GM19240 (cell line): ENCODE data around the gene LBR.

Experiments
- DNase-seq: peaks from one replicate; pipeline ENCODE4 v3.0.0; 2011; ENCODE audit warnings: low spot score; ENCODE audit not compliant: insufficient read length

The LBR gene

DNA sequence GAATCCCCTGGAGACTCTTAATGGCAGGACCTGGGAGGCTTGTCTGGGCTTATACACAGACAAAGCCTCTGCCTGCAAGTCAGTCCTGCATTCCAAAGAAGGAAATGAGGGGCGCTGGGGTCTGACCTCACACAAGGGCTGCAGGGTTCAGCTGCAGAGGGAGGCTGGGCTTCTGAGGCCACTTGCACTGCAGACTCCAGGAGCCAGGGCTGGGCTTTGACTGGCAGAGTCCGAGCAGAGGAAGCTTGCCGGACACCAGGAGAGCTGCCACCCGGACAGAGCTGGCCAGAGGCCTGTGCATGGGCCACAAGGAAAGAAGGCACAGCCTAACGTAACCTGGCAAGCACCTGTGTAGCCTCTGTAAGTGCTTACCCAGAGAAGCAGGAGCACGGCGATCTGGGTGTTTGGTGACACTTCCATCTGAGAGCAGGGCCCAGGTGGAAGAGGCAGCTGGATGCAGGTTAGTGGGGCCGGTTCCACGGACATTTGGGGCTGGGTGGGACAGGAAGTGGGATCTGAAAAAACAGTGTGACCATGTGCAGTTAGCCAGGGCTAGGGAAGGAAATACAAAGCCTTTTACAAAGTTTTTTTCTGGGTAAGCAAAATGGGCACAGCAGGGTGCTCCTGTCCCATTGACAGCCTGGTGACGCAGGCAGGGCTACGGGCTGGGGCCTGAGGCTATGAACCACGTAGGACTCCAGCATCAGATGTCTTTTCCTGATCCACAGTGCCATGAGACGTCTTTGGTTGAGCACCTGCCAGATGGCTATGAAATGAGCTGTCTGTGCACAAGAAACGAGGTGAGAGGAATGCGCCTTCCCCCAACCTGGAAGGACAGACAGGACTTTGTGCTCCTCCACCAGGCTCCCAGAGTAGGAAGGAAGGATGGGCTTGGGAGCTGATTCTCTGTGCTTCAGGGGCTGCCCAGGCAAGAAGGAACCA lies 37.3 kb upstream of the LBR start:
- DNase-seq = no peak

DNA sequence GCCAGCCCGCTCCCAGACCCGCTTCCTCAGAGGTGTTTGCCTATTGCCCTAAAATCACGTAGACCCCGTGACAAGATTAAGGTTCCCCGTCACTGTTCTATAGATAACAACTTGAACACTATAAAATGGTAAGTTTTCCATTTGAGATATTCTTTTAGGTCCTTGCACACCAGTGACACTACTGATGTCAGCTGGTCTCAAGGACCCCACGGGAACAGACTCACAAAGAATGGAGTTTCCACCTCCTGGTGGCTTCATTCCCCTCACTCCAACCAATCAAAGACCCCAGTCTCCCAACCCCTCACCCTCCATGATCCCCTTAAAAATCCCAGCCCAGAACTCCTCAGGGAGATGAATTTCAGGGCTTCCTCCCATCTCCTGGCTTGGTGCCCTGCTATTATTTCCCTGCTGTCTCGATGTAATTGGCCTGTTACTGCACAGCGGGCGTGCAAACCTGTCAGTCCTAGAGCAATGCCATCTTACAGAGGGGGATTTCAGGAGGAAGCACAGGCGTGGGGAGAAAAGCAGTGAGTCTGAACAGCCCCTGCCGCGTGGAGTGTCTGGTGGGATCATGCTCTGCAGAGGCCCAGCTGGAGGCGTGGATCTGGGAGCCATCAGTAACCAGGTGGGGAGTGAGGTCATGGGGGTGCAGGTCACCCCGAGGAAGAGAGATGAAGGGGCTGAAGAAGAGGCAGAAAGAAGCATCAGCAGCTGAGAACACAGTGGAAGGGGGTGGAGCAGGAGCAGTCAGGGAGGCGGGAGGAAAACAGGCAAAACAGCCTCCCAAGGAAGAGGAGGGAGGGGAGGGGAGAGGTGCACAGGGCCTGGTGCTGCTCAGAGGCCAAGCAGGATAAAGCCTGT lies 35.1 kb upstream of the LBR start:
- DNase-seq = no peak

DNA sequence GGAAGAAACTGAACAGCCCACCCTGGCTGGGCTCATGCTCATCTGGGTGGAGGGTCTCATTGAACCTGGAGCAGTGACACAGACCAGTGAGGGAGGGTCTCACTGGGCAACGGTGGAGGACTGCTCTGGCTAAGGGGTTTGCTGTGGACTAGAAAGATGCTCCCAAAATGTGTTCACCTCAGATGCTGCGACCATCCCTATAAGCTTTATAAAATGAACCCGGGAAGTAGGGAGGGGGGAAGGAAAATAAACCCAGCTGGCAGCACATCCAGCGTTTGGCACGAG lies 34.5 kb upstream of the LBR start:
- DNase-seq = no peak

DNA sequence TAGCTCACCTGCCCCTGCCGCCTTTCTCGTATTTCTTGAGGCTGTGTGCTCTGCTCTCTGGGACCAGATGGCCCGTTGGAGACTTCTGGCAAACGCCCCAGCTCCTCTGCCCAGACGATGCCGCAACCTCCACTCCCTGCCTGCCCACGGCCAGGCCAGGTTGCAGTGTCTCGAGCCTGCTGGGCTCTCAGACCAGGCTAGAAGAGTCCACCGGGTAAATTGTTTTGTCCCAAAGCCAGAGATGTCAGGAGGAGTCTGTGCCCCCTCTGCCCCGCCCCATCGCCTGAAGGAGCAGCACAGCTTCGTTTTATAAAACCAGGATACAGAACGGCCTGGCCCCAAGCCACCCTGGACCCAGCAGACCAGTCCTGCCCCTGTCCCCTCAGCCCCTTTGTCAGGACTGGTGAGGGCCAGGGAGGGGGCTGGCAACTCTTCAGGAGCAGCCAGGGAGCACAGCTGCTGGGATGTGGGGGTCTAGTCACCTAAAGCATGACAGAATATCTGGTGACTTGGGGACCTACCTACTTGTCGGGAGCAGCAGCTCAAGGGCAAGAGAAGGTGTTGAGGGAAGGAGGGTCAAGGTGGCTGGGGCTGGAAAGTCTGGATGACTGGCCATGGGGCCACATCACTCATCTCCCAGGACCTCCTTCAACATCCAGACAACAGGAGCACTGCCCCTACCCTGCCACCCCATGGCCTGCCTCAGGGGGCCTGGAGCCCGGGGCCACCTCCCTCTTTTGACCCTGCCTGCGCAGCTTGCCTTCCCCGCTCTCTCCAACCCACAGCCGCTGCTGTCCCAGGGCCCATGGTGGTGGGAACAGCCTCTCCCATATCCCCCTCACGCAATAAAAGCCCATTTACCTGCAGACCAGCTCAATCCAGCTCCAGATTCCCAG lies 33.9 kb upstream of the LBR start:
- DNase-seq = no peak

DNA sequence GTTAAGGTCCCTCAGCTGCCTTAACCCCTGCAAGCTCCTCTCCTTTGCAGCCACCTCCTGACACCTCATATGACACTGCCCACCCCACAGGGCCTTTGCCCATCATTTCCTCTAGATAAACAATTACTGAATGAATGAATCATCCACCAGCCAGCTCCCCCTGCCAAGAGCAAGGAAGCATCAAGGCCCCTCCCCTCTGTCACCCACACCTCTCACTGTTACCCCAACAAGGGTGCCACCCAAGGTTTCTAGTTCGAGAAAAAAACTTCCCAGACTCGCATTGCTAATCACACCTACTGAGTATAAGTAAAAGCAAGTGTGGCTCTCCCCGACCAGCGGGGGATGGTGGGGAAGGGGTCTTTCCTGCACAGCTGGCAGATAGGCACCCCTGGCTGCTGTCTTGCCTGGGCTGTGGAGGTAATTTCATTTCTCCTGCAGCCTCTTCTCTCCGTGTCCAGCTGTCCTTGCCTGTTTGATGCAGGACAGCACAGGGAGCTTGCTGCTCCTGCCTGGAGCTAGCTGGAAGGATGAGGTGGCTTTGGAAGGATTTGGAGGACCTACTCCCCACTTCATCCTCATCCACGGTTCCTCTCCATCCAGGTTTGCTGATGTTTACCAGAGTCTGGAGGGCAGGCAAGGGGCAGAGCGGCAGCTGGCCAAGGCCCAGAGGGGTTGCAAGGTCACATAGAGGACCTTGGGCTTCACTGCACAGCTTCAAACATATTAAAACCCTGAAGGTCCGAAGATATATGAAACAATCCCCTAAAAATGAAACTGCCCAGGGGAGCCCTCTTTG lies 33.1 kb upstream of the LBR start:
- DNase-seq = no peak

DNA sequence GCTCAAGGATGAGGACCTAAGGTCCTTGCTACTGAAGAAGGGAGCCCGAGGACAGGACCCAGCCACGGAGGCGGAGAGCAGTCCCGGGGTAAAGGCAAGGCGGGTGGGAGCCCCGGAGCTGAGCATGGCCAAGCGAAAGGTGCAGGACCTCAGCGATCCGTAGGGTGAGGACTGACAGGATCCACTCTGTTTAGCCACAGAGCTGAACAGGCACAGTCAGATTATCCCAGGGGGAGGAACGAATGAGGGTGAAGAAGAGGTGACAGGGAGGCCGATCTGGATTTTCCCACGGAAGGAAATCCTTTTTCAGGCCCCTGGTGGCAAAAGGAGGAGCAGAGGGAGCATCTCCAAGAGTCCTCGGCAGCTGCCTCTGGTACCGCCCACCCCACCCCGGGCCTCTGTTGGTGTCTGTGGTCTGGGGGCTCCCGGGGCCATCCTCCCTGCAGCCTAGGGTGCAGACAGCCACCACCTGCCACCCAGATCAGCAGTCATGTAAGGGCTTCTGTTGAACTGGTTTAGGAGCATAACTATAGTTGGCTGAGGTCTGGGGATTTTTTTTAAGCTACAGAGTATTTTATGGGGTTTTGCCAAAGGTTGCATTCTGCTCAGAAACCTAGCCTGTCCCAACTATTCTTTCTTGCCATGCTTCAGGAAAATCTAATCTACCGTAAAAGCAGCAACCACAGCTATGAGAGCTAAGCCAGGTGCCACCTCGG lies 32.3 kb upstream of the LBR start:
- DNase-seq = no peak

DNA sequence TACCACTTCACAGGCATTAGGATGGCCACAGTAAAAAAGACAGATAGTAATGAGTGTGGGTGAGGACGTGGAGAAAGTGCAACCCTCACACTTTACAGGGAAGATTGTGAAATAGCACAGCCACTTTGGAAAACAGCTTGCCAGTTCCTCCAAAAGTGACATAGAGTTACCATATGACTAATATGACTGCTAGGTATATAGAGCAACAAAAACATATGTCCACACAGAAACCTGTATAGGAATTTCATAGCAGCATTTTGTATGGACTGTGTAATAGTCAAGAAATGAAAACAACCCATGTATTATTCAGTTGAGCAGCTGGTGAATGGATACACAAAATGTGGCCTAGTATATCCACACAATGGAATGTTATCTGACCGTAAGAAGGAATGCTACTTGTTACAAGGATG lies 30.4 kb upstream of the LBR start:
- no peak for DNase-seq

DNA sequence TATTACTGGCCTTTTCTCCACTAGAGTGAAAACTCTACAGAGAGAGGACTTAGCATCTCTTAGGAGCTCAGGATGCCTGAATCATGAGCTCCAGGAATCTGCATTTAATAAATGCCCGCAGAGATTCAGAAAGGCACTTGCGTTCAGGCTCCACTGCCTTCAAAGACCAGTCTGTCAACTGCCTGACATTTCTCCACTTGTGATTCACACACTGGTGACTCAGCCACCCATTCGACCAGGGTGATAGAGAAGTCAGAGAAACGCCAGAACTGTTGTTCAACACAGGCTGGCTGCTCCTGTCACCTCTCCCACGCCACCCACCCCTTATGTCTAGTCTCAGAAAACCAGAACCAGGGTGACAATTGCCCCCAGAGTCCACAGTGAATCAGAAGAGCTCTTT lies 26.9 kb upstream of the LBR start:
- no peak for DNase-seq

DNA sequence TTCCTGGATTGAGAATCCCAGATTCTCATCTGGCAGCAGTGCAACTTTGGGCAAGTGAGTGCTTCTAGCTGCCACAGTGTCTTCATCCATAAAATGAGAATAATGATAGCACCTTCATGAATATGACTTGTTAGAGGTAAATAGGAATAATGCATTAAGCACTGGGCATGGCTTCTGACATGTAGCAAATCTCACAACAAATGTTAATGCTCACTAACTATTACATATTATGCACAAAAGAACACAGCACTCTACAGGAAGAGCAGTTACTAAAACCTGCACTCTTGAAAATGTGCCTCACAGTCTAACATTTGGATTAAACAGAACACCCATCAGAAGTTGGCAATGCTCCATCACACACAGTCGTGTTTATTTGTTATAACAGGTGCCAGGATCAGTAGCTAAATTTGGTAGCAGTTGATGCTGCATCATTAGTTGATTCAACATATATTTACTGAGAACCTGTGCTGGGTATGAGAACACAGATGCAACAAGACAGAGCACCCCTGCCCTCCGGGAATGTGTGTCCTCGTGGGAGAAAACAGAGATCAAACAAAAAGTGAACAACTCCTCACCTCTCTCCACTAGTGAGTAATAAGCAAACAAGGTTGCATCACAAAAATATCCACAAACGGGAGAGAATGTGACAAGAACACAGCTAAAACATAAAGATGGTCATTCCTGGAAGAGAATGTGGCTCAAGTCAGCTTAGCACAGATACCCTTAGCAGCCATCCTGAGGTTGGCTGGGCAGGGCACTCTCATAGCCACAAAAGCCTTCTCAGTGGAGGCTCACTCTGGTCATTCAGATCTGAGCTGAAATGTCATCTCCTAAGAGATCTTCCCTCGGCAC lies 26.2 kb upstream of the LBR start:
- no peak for DNase-seq

DNA sequence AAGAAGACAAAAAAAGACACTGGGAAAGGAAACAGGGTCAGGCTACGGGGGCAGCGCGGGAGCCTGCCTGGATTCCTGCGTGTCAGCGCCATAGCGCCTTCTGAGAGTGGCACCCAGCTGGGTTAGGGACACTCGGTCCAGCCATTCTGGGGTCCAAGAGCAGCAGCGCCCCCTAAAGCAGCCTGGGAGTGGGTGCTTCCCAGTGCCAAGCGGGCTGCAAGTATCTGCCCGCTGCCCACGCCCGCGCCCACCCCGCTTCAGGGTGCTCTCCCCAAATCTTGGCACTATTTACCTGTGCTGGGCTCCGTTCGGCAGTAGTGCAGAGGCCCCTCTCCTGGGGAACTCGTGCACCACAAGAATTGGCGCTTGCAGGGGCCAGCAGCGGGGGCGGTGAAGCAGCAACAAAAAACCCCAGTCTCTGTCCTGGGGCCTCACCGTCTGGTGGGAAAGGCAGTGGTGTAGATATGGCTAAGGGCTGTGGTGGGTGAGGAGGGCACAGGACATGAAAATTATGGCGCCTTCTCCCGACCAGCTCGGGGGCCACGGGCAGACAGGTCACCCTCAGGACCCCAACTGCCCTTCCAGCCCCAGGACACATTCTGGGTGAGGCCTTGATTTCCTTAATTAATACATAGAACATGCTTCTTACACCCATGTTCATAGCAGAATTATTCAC lies 24.1 kb upstream of the LBR start:
- DNase-seq = no peak

DNA sequence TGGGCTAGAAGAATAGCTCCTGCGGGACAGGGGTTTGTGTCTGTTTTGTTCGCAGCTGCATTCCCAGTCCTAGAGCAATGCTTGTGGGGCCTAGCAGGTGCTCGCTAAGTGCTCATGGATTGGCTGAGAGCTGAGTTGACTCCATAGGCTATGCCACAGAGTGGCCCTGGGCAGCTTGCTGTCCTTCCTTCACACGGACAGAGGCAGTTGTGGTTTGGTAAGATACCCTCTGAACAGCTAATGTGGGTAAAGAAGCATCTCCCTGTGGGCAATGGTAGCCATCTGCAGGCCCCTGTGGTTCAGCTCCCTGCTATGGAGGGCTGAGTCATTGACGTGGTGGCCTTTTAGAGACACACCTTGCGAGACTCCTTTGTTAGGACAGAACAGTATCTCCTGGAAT lies 23.5 kb upstream of the LBR start:
- DNase-seq = no peak

DNA sequence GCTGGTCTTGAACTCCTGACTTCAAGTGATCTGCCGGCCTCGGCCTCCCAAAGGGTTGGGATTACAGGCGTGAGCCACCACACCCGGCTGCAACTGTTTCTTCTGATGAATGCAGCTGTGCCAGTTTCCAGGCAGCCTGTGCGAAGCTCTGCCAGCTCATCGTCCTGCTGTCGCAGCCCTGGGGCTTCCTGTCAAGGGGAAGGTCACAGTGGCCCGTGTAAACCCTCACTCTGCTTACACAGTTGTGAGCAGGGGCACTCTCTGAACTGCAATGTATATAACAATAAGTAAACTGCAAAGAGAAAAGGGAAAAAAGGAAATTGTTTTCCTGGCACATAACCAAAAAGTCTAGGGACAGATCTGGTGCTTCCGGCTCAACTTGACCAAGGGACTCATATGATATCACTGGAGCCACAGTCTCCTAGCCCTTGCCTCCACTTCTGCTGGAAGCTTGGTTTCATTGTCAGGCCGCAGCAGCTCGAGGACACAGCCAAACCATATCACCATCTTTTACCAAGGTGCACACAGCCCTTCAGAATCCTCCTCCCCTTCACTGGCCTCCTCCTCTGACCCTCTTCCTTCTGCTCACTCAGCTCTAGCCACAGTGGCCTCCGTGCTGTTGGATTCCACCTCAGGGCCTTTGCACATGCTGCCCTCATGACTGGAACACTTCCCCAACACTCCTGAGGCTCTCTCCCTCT lies 22.8 kb upstream of the LBR start:
- no peak for DNase-seq

DNA sequence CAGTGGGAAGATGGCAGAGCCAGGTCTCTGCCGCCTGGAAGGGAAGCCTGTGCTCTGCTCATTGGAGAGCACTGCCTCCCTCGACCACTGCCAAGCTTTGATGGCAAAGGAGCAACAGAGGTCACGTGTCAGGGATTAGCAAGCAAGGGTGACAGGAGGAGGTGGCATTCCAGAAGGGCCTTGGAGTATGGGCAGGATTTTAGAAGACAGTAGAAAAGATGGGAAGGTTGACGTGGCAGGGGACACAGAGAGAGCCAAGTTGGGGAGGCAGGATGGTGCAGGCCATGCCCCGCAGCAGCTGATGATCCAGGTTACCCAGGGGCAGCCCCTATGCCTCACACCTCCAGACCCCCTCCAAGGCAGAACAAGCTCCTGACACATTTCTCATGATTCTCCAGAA lies 21.9 kb upstream of the LBR start:
- DNase-seq = no peak

DNA sequence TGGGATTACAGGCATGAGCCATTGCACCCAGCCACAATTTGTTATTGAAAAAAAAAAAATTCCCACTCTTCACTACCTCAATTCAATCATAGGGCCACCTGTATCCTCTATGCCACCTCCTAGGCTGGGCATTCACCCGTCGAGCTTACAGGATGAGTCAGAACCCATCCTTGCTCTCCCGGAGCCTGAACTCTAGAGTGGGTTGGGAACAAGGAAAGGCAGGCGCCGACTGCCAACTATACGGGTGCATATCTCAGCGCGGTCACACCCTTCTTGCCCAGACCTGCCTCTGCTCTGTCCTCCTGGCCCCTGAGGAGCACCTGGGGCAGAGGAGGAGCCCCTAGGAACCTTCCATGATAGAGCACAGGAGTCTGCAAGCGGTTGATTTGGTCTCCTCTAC lies 21.4 kb upstream of the LBR start:
- DNase-seq = no peak

DNA sequence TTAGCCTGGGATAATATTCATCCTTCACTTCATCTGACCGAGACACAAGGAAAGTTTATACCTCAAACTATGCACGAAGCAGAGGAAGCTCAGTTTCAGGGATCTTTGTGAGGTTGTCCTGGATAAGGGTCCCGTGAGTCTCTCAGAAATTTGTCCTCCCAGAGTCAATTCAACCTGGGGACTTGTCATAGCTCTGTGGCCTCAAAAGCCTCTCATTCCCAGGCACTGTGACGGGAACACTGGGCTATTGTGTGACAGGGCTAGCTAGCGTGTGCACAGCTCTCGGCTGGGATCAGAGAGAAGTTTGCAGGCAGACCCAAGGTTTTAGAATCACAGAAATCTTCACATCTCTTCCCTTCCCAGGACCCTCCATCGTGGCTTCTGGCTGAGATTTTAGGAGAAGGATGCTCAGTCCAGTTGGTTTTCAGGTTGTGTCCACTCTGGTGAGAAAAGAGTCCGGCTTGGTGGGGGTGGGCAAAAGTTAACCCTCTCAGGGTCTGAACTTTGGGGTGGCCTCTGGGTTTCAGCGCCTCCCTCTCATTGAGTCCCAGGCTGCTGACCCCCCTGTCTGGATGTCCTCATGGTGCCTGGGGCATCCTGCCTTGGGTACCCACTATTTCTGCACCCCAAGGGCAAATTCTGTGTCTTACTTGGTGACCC lies 20.4 kb upstream of the LBR start:
- DNase-seq = no peak

DNA sequence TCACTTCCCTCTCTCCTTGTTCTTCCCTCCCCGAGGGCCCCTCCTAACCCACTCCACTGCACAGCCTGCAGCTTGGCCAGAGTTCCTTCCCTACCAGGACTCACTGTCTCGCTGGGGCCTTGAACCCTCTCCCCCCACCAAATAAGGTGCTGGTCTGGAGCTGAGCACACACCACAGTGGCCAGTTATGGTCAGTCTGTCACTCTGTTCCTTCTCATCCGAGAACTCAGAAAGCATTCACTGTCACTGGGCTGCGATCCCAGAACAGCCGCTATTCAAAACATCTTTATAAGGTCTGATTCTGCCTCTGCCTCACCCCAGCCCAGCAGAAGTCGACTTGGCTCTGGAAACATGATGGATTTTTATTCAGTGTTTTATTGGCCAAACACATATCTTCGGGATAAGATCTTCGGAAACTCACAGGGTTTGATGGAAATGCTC lies 19.8 kb upstream of the LBR start:
- DNase-seq = no peak

DNA sequence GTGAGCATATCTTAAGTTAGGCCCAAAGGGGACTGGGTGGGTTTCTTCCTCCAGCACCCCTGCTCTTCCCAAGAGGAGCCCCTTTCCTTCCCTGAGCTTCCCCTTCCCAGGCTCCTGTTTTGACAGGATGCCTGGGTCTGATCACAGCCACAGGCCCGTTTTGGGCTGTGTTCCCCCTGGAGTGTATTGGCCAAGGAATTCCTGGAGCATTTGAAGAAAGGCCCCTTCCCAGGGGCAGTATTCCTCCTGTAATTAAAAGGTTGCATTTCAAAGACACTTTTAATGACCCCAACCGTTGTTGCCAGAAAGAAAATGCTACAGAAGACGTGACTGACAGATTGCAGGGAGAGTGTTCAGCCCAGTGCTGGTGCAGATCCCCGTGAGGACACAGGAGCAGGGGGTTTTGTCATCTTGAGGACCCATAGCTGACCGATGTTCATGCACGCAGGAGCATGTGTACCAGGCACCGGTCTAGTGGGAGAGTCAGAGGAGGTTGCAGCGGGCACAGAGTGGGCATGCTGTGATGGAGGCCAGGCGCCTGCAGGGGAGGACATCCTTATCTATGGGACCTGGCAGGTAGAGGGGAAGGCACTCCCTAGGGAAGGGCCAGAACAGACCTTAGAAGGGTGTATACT lies 19.3 kb upstream of the LBR start:
- DNase-seq = no peak
